Type B pancreatic cell (in vitro differentiated cells): ENCODE data around the gene MMP28. TPM values are rescaled to one million over a fixed set of nuclear protein-coding genes. Genes with fewer than 3 reads are reported as not detected.
A peak's percentile ranks its signal among the peaks of the same experiment; 100 is the strongest.

ENCODE experiments used
- DNase-seq: peaks from one replicate; pipeline ENCODE4 v3.0.0; 2021; ENCODE audit warnings: mixed read lengths; ENCODE audit not compliant: unreplicated experiment; ENCODE audit errors: extremely low spot score
- H3K27ac Mint-ChIP-seq: 2 replicates; pipeline ENCODE4 v1.8.0; 2021; ENCODE audit warnings: mild to moderate bottlenecking, mixed read lengths
- H3K27me3 Mint-ChIP-seq: 2 replicates; pipeline ENCODE4 v1.8.0; 2021; ENCODE audit warnings: mixed read lengths
- H3K36me3 Mint-ChIP-seq: 2 replicates; pipeline ENCODE4 v1.8.0; 2021; ENCODE audit warnings: mixed read lengths
- H3K4me1 Mint-ChIP-seq: one replicate; pipeline ENCODE4 v1.8.0; 2021; ENCODE audit warnings: mixed read lengths; ENCODE audit not compliant: unreplicated experiment
- H3K4me3 Mint-ChIP-seq: 2 replicates; pipeline ENCODE4 v1.8.0; 2021; ENCODE audit warnings: mild to moderate bottlenecking, mixed read lengths
- H3K9me3 Mint-ChIP-seq: 2 replicates; pipeline ENCODE4 v1.8.0; 2021; ENCODE audit warnings: mixed read lengths
- CTCF ChIP-seq: fragments of 200-600 bp; sonication (generic); conservative IDR thresholded peaks from 2 replicates; pipeline ENCODE4 v1.5.0; 2021; ENCODE audit warnings: antibody characterized with exemption, mild to moderate bottlenecking
- total RNA-seq: library from RNA; stranded (reverse); gene quantifications from 2 replicates; pipeline ENCODE4 v1.2.1, GENCODE V29; 2021; ENCODE audit warnings: low replicate concordance

Gene MMP28
- total RNA-seq, 1 donor from 2014 or later, result 0.97 TPM

DNA sequence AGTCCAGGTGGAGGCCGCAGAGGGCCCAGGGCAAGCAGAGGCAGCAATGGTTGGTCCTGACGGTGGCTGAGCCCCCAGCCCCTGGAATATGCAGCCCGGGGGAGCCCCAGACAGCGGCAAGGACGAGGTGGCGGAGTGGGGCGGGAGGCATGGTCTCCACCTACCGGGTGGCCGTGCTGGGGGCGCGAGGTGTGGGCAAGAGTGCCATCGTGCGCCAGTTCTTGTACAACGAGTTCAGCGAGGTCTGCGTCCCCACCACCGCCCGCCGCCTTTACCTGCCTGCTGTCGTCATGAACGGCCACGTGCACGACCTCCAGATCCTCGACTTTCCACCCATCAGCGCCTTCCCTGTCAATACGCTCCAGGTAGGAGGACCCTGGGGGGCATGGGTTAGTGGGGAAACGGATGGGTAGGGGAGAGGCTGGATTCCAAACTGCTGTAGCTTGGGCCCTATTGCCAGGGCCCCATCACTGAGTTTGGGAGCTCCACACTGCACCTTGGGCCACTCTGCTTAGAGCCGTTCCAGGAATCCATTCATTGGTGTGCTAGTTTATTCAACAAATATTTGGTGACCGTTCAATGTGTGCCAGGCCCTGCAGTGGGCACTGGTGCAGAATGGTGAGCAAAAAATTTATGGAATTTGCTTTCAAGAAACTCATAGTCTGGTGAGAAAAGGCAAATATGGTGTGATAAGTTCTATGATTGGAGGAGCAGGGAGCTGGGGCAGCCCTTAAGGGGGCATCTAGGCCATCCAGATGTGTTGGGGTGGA, 60.2 kb downstream of the MMP28 start:
- DNase-seq, result no peak
- peaks cover 7% of the 10 kb centered on the region for H3K36me3 Mint-ChIP-seq
- TF ChIP-seq CTCF, result no peak
- H3K27ac Mint-ChIP-seq, result no peak overlapping the region
- peaks cover 10% of the 10 kb centered on the region for H3K4me1 Mint-ChIP-seq
- H3K4me3 Mint-ChIP-seq, result no peak overlapping the region
- no peaks in the 10 kb centered on the region for H3K9me3 Mint-ChIP-seq
- H3K27me3 Mint-ChIP-seq, result peaks cover 23% of the 10 kb centered on the region

- H3K27ac Mint-ChIP-seq, result no peak overlapping the region
- TF ChIP-seq CTCF, result no peak
Observed at GRCh38 chr17:35734396-35734795, 61.0 kb downstream of the MMP28 start.

GRCh38 chr17:35733366-35733765, 62.1 kb downstream of the MMP28 start:
- H3K4me1 Mint-ChIP-seq, result peaks cover 23% of the 10 kb centered on the region
- no peaks in the 10 kb centered on the region for H3K9me3 Mint-ChIP-seq
- H3K36me3 Mint-ChIP-seq, result no peaks in the 10 kb centered on the region
- H3K27ac Mint-ChIP-seq, result no peak overlapping the region
- TF ChIP-seq CTCF, result no peak
- H3K4me3 Mint-ChIP-seq, result peak overlapping the region; percentile 92
- H3K27me3 Mint-ChIP-seq, result peaks cover 10% of the 10 kb centered on the region
- no peak for DNase-seq

More at GRCh38 chr17:35734396-35734795, 61.0 kb downstream of the MMP28 start:
- Mint-ChIP-seq H3K36me3 (no peaks in the 10 kb centered on the region), H3K9me3 (no peaks in the 10 kb centered on the region), H3K4me1 (peaks cover 14% of the 10 kb centered on the region), H3K4me3 (no peak overlapping the region), H3K27me3 (peaks cover 15% of the 10 kb centered on the region)
- no peak for DNase-seq

DNA sequence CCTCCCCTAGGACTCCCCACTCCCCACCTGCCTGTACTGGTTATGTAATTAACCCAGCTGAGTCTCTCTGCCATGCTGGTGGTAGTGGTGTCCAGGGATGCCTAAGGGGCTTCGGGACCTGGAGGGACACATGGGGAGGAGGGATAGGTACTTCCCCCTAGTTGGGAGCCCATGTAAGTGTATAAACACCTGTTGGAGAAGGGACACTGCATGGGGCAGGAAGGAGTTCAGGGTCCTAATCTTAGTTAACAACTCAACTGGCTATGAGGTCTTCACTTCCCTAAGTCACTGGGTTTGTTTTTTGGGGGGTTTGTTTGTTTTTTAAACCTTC, 62.7 kb downstream of the MMP28 start:
- H3K4me1 Mint-ChIP-seq, result peaks cover 29% of the 10 kb centered on the region
- no peak for TF ChIP-seq CTCF
- DNase-seq, result no peak
- H3K27ac Mint-ChIP-seq, result no peak overlapping the region
- H3K4me3 Mint-ChIP-seq, result peak overlapping the region; percentile 92
- no peaks in the 10 kb centered on the region for H3K9me3 Mint-ChIP-seq
- no peaks in the 10 kb centered on the region for H3K36me3 Mint-ChIP-seq
- peaks cover 10% of the 10 kb centered on the region for H3K27me3 Mint-ChIP-seq

DNA sequence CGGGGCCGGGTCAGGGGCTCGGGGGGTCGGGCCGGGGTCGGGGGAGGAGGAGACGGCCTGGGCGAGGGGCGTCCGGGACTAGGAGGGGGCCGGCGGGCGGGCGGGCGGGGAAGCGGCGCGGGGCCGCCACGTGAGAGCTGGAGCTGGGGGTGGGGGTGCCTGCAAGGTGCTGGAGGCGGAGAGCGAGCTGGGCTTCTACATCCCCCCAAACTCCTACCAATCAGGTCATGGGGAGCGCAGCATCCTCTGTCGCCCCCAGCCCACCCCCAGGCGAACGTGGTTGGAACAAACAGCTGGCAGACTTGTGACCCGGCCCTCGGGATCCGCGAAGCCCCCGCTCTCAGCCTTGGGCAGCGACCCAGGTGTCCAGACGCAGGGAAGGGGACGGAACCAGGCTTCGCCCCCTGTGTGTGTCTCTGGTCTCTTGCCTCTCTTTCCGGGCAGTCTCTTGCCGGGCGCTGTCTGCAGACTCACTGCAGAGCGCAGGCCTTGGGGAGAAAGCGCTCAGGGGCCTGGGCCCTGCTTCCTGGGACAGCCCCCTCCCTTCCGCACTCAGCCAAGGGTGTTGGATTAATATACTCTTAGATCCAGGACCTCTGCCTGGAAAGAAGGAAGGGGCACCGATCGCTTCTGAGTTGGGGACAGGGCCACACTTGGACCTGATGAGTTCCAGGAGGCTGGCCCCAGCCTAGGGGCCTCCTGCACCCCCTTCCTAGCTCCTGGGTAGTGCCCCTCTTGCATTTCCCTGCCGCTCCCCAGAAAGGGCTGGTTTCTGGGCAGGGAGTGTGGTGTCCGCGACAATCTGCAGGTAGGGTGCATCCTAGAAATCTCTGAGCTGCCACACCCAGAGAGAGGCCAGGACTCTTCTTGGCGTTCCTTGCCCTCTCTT, 63.3 kb downstream of the MMP28 start:
- peaks cover 10% of the 10 kb centered on the region for H3K27me3 Mint-ChIP-seq
- DNase-seq, result peak; percentile 70
- no peak for TF ChIP-seq CTCF
- H3K36me3 Mint-ChIP-seq, result no peaks in the 10 kb centered on the region
- H3K27ac Mint-ChIP-seq, result no peak overlapping the region
- H3K4me1 Mint-ChIP-seq, result peaks cover 35% of the 10 kb centered on the region
- no peaks in the 10 kb centered on the region for H3K9me3 Mint-ChIP-seq
- H3K4me3 Mint-ChIP-seq, result peak overlapping the region; percentile 92
